ENCODE results near the gene ECT2L. TPM values are rescaled to one million over a fixed set of nuclear protein-coding genes. Genes with fewer than 3 reads are reported as not detected.

ECT2L gene
- total RNA-seq, 1 experiment from 2014 or later = not detected

DNA sequence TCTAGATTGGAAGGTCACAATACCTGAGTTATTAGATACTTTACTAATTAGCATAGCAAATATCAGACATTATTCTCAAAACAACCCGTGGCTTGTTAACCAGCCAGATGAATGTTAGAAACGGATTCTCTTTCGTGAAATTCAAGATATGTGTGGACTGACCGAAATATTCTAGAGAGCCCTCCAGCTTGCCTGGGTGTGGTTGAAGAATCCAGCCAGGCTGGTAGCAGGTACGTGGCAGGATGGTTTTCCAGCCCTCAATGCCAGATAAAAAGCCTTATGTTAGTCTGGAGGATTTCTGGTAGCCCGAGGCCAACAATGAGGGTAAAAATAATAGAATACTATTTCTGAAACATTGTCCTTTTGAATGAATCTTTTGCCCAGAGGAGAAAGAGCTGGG lies 19.3 kb downstream of the ECT2L start:
- Histone ChIP-seq H4K91ac (ENCODE audit: insufficient read length, low read depth, low read length) (no peak overlapping the region), H3K4ac (ENCODE audit: low read depth, low read length) (no peak overlapping the region), H3K23ac (ENCODE audit: insufficient read length, low read depth, low read length) (no peak overlapping the region), H3K4me2 (ENCODE audit: insufficient read depth, insufficient read length, low read length) (no peak overlapping the region), H2BK15ac (ENCODE audit: low read depth, low read length) (no peak overlapping the region), H3K18ac (ENCODE audit: insufficient read length, low read depth, low read length) (no peak overlapping the region), H2AK5ac (ENCODE audit: insufficient read length, low read length) (no peak overlapping the region), H3K79me2 (ENCODE audit: insufficient read depth, low read length) (no peaks in the 10 kb centered on the region), H4K5ac (ENCODE audit: insufficient read length, low read depth, low read length) (no peak overlapping the region), H2BK20ac (ENCODE audit: low read depth, low read length, poor library complexity, severe bottlenecking) (no peak overlapping the region), H4K20me1 (ENCODE audit: control insufficient read depth, insufficient read depth, insufficient read length) (no peaks in the 10 kb centered on the region), H3K14ac (ENCODE audit: insufficient read depth, low read length) (no peak overlapping the region), H3K79me1 (ENCODE audit: insufficient read depth, low read depth, low read length, poor library complexity, severe bottlenecking) (no peaks in the 10 kb centered on the region), H2BK120ac (ENCODE audit: low read depth, low read length, poor library complexity, severe bottlenecking) (no peak overlapping the region), H3K27me3 (ENCODE audit: insufficient read depth, low read length) (no peaks in the 10 kb centered on the region), H3K23me2 (ENCODE audit: insufficient read length, low read depth, low read length, poor library complexity, severe bottlenecking) (no peaks in the 10 kb centered on the region), H2BK12ac (ENCODE audit: insufficient read length, low read depth, low read length) (no peak overlapping the region), H3K4me1 (ENCODE audit: insufficient read depth, low read length) (peaks cover 5% of the 10 kb centered on the region; the same call in 1 of the 2 replicates), H3K27ac (ENCODE audit: insufficient read length, low read depth, low read length) (no peak overlapping the region), H3K9me3 (ENCODE audit: control insufficient read depth, low read depth, low read length) (no peaks in the 10 kb centered on the region), H2AFZ (ENCODE audit: low read length) (no peak overlapping the region), H3T11ph (ENCODE audit: low read length) (no peak overlapping the region), H2BK5ac (ENCODE audit: insufficient read length, low read length) (no peak overlapping the region), H3K9ac (ENCODE audit: extremely low read depth, insufficient read length, low read length) (no peak overlapping the region), H4K8ac (replicated peaks; ENCODE audit: insufficient read length, low read depth, low read length) (no peak overlapping the region), H3K56ac (ENCODE audit: insufficient read length, low read depth, low read length) (no peak overlapping the region)
- H3K27me3 Mint-ChIP-seq (ENCODE audit: low read depth) = no peaks in the 10 kb centered on the region
- no CpG with 5 or more reads among the region's 6 CpGs for WGBS (ENCODE audit: extremely low coverage, insufficient read length, low lambda C conversion rate)
- H3K4me3 Mint-ChIP-seq = no peak overlapping the region
- H3K9me3 Mint-ChIP-seq = no peaks in the 10 kb centered on the region
- H3K4me1 Mint-ChIP-seq = peaks cover 17 to 23% of the 10 kb centered on the region in 2 experiments
- TF ChIP-seq, protein P1, sequence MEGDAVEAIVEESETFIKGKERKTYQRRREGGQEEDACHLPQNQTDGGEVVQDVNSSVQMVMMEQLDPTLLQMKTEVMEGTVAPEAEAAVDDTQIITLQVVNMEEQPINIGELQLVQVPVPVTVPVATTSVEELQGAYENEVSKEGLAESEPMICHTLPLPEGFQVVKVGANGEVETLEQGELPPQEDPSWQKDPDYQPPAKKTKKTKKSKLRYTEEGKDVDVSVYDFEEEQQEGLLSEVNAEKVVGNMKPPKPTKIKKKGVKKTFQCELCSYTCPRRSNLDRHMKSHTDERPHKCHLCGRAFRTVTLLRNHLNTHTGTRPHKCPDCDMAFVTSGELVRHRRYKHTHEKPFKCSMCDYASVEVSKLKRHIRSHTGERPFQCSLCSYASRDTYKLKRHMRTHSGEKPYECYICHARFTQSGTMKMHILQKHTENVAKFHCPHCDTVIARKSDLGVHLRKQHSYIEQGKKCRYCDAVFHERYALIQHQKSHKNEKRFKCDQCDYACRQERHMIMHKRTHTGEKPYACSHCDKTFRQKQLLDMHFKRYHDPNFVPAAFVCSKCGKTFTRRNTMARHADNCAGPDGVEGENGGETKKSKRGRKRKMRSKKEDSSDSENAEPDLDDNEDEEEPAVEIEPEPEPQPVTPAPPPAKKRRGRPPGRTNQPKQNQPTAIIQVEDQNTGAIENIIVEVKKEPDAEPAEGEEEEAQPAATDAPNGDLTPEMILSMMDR (conservative IDR thresholded peaks at IDR 0.05) = no peak
- DNase-seq = no peak
- no peak overlapping the region for H3K27ac Mint-ChIP-seq
- H3K36me3 Mint-ChIP-seq (ENCODE audit: insufficient read depth in 1 of 3, low read depth in 3 of 3) = no peaks in the 10 kb centered on the region
